Measurements from ENCODE around the gene CBR3. TPM values are rescaled to one million over a fixed set of nuclear protein-coding genes. Genes with fewer than 3 reads are reported as not detected.

Gene CBR3
- total and polyA plus RNA-seq, 2 of the 13 experiments (the other 11 are each of a cell fraction or from before 2014, with no cell fraction given), result not detected

DNA sequence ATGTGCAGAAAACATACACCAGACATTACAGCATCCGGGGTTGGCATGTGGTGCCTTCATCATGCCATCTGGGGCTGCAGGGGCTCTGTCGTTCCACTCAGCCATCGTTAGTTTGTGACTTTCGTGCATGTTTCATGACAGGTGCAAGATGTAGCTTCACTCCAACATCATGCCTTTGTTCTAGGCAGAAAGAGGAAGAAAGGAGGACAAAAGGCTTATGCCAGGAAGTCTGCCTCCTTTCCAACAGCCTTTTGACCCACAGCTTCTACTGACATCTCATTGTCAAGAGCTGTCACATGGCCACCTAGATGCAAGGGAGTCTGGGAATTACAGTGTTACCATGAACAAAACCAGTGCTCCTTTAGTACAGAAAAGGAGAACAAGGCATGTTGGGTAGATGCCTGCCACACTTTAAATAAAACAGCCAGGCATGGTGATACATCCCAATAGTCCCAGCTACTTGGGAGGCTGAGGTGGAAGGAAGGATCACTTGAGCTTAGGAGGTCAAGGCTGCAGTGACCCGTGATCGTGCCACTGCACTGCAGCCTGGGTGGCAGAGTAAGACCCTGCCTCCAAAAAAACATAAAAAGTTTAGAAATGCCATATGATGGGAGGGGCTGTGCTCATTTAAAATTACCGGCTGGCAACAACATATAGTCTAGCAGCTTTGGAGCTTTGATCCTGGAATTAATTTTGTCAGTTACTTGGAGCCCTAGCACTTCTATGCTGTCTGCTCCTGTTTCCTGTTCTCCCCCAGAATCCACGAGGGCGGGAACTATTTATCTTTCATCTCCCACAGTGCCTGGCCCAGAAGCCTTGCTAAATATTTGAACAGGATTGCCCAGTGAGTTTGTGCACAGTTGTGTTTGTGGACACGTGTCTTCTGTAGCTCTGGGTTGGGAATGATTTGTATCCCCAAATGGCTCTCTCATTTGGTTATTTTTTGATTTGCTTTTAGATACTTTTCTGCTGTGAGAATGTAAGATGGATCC lies 29.2 kb downstream of the CBR3 start (continued):
- TF ChIP-seq, protein P1, sequence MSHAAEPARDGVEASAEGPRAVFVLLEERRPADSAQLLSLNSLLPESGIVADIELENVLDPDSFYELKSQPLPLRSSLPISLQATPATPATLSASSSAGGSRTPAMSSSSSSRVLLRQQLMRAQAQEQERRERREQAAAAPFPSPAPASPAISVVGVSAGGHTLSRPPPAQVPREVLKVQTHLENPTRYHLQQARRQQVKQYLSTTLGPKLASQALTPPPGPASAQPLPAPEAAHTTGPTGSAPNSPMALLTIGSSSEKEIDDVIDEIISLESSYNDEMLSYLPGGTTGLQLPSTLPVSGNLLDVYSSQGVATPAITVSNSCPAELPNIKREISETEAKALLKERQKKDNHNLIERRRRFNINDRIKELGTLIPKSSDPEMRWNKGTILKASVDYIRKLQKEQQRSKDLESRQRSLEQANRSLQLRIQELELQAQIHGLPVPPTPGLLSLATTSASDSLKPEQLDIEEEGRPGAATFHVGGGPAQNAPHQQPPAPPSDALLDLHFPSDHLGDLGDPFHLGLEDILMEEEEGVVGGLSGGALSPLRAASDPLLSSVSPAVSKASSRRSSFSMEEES (CRISPR knock-in tag; IDR thresholded peaks at IDR 0.05), result peak; percentile 56
- TF ChIP-seq HNF4A (CRISPR knock-in tag; IDR thresholded peaks at IDR 0.05) (0 out of 2 replicates have a peak, but pooled peaks have one; percentile 28), NFKB2 (CRISPR knock-in tag; IDR thresholded peaks at IDR 0.05; ENCODE audit: borderline replicate concordance) (no peak), U2AF1 (optimal IDR thresholded peaks at IDR 0.05; ENCODE audit: low read depth, low read length) (no peak), RCOR2 (CRISPR knock-in tag; IDR thresholded peaks at IDR 0.05) (no peak), FOSL2 (CRISPR knock-in tag; IDR thresholded peaks at IDR 0.05) (no peak), KMT2A (CRISPR knock-in tag; IDR thresholded peaks at IDR 0.05) (no peak), U2AF2 (IDR thresholded peaks at IDR 0.05; ENCODE audit: low read depth, low read length) (no peak), REL (CRISPR knock-in tag; conservative IDR thresholded peaks at IDR 0.05) (no peak), CREB1 (IDR thresholded peaks at IDR 0.05) (no peak), CREB1 (CRISPR knock-in tag; IDR thresholded peaks at IDR 0.05) (no peak), MED1 (CRISPR knock-in tag; IDR thresholded peaks at IDR 0.05) (peak; percentile 53), ISL2 (CRISPR knock-in tag; IDR thresholded peaks at IDR 0.05) (peak; percentile 46; the same call in 1 of the 2 replicates), SP4 (CRISPR knock-in tag; IDR thresholded peaks at IDR 0.05) (no peak), PITX1 (CRISPR knock-in tag; IDR thresholded peaks at IDR 0.05) (0 out of 2 replicates have a peak, but pooled peaks have one; percentile 61), ZNF775 (CRISPR knock-in tag; IDR thresholded peaks at IDR 0.05; ENCODE audit: borderline replicate concordance) (no peak), ZNF292 (CRISPR knock-in tag; IDR thresholded peaks at IDR 0.05; ENCODE audit: borderline replicate concordance, low read depth) (peak; percentile 23; the same call in 1 of the 2 replicates), TOE1 (CRISPR knock-in tag; IDR thresholded peaks at IDR 0.05) (no peak), MXI1 (IDR thresholded peaks at IDR 0.05; ENCODE audit: borderline replicate concordance, low read depth, low read length) (peak; percentile 75; the same call in 1 of the 3 replicates)
- TF ChIP-seq, protein P2, sequence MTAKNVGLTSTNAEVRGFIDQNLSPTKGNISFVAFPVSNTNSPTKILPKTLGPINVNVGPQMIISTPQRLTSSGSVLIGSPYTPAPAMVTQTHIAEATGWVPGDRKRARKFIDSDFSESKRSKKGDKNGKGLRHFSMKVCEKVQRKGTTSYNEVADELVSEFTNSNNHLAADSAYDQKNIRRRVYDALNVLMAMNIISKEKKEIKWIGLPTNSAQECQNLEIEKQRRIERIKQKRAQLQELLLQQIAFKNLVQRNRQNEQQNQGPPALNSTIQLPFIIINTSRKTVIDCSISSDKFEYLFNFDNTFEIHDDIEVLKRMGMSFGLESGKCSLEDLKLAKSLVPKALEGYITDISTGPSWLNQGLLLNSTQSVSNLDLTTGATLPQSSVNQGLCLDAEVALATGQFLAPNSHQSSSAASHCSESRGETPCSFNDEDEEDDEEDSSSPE (CRISPR knock-in tag; IDR thresholded peaks at IDR 0.05), result peak; percentile 74
- TF ChIP-seq, protein P3, sequence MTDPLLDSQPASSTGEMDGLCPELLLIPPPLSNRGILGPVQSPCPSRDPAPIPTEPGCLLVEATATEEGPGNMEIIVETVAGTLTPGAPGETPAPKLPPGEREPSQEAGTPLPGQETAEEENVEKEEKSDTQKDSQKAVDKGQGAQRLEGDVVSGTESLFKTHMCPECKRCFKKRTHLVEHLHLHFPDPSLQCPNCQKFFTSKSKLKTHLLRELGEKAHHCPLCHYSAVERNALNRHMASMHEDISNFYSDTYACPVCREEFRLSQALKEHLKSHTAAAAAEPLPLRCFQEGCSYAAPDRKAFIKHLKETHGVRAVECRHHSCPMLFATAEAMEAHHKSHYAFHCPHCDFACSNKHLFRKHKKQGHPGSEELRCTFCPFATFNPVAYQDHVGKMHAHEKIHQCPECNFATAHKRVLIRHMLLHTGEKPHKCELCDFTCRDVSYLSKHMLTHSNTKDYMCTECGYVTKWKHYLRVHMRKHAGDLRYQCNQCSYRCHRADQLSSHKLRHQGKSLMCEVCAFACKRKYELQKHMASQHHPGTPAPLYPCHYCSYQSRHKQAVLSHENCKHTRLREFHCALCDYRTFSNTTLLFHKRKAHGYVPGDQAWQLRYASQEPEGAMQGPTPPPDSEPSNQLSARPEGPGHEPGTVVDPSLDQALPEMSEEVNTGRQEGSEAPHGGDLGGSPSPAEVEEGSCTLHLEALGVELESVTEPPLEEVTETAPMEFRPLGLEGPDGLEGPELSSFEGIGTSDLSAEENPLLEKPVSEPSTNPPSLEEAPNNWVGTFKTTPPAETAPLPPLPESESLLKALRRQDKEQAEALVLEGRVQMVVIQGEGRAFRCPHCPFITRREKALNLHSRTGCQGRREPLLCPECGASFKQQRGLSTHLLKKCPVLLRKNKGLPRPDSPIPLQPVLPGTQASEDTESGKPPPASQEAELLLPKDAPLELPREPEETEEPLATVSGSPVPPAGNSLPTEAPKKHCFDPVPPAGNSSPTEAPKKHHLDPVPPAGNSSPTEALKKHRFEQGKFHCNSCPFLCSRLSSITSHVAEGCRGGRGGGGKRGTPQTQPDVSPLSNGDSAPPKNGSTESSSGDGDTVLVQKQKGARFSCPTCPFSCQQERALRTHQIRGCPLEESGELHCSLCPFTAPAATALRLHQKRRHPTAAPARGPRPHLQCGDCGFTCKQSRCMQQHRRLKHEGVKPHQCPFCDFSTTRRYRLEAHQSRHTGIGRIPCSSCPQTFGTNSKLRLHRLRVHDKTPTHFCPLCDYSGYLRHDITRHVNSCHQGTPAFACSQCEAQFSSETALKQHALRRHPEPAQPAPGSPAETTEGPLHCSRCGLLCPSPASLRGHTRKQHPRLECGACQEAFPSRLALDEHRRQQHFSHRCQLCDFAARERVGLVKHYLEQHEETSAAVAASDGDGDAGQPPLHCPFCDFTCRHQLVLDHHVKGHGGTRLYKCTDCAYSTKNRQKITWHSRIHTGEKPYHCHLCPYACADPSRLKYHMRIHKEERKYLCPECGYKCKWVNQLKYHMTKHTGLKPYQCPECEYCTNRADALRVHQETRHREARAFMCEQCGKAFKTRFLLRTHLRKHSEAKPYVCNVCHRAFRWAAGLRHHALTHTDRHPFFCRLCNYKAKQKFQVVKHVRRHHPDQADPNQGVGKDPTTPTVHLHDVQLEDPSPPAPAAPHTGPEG (CRISPR knock-in tag; IDR thresholded peaks at IDR 0.05), result no peak
- TF ChIP-seq, protein P4, sequence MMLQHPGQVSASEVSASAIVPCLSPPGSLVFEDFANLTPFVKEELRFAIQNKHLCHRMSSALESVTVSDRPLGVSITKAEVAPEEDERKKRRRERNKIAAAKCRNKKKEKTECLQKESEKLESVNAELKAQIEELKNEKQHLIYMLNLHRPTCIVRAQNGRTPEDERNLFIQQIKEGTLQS (CRISPR knock-in tag; IDR thresholded peaks at IDR 0.05), result no peak
